Measurements from ENCODE around the gene PAAF1.
"Not testable (repeated sequence)": the region's sequence is repeated elsewhere in the genome, so short reads cannot be mapped to it uniquely, and the experiment has no call there.

Gene PAAF1

GRCh38 chr11:73912026-73912425 lies 35.2 kb downstream of the PAAF1 start:
- no peaks in the 10 kb centered on the region for H3K27me3 Mint-ChIP-seq (ENCODE audit: low read depth)
- peaks cover 2% of the 10 kb centered on the region for H3K4me1 Mint-ChIP-seq (ENCODE audit: low read depth)
- H3K36me3 Mint-ChIP-seq (ENCODE audit: low read depth), result peaks cover 18% of the 10 kb centered on the region
- H3K27ac Mint-ChIP-seq, result no peak overlapping the region
- H3K4me3 Mint-ChIP-seq, result no peak overlapping the region
- no peaks in the 10 kb centered on the region for H3K9me3 Mint-ChIP-seq

GRCh38 chr11:73913472-73913871 lies 36.7 kb downstream of the PAAF1 start:
- Mint-ChIP-seq H3K27ac (no peak overlapping the region), H3K36me3 (ENCODE audit: low read depth) (peaks cover 16% of the 10 kb centered on the region), H3K27me3 (ENCODE audit: low read depth) (no peaks in the 10 kb centered on the region), H3K4me3 (no peak overlapping the region), H3K4me1 (ENCODE audit: low read depth) (no peaks in the 10 kb centered on the region), H3K9me3 (no peaks in the 10 kb centered on the region)

- H3K9me3 Mint-ChIP-seq, result no peaks in the 10 kb centered on the region
- no peak overlapping the region for H3K4me3 Mint-ChIP-seq
- H3K36me3 Mint-ChIP-seq (ENCODE audit: low read depth), result peaks cover 20% of the 10 kb centered on the region
- H3K4me1 Mint-ChIP-seq (ENCODE audit: low read depth), result no peaks in the 10 kb centered on the region
- H3K27me3 Mint-ChIP-seq (ENCODE audit: low read depth), result no peaks in the 10 kb centered on the region
- no peak overlapping the region for H3K27ac Mint-ChIP-seq
Measured at GRCh38 chr11:73914284-73914683, 37.5 kb downstream of the PAAF1 start.

- no peaks in the 10 kb centered on the region for H3K9me3 Mint-ChIP-seq
- no peak overlapping the region for H3K4me3 Mint-ChIP-seq
- no peaks in the 10 kb centered on the region for H3K27me3 Mint-ChIP-seq (ENCODE audit: low read depth)
- peaks cover 19% of the 10 kb centered on the region for H3K36me3 Mint-ChIP-seq (ENCODE audit: low read depth)
- H3K4me1 Mint-ChIP-seq (ENCODE audit: low read depth), result no peaks in the 10 kb centered on the region
- H3K27ac Mint-ChIP-seq, result no peak overlapping the region
Measured at GRCh38 chr11:73916435-73916834, 39.6 kb downstream of the PAAF1 start.

- no peaks in the 10 kb centered on the region for H3K4me1 Mint-ChIP-seq (ENCODE audit: low read depth)
- H3K27me3 Mint-ChIP-seq (ENCODE audit: low read depth), result no peaks in the 10 kb centered on the region
- peaks cover 17% of the 10 kb centered on the region for H3K36me3 Mint-ChIP-seq (ENCODE audit: low read depth)
- H3K4me3 Mint-ChIP-seq, result no peak overlapping the region
- H3K27ac Mint-ChIP-seq, result no peak overlapping the region
- no peaks in the 10 kb centered on the region for H3K9me3 Mint-ChIP-seq
Measured at GRCh38 chr11:73921180-73921579, 44.4 kb downstream of the PAAF1 start.

GRCh38 chr11:73929388-73929787 lies 52.6 kb downstream of the PAAF1 start:
- Mint-ChIP-seq H3K4me1 (ENCODE audit: low read depth) (peaks cover 2% of the 10 kb centered on the region), H3K4me3 (no peak overlapping the region), H3K27ac (no peak overlapping the region), H3K27me3 (ENCODE audit: low read depth) (no peaks in the 10 kb centered on the region), H3K36me3 (ENCODE audit: low read depth) (peaks cover 20% of the 10 kb centered on the region), H3K9me3 (no peaks in the 10 kb centered on the region)

- H3K4me3 Mint-ChIP-seq, result no peak overlapping the region
- H3K27me3 Mint-ChIP-seq (ENCODE audit: low read depth), result no peaks in the 10 kb centered on the region
- no peak overlapping the region for H3K27ac Mint-ChIP-seq
- peaks cover 16% of the 10 kb centered on the region for H3K36me3 Mint-ChIP-seq (ENCODE audit: low read depth)
- no peaks in the 10 kb centered on the region for H3K9me3 Mint-ChIP-seq
- peaks cover 2% of the 10 kb centered on the region for H3K4me1 Mint-ChIP-seq (ENCODE audit: low read depth)
Measured at GRCh38 chr11:73931039-73931645, 54.3 kb downstream of the PAAF1 start.

- Mint-ChIP-seq H3K4me3 (no peak overlapping the region), H3K27me3 (ENCODE audit: low read depth) (no peaks in the 10 kb centered on the region), H3K9me3 (no peaks in the 10 kb centered on the region), H3K36me3 (ENCODE audit: low read depth) (peaks cover 15% of the 10 kb centered on the region), H3K27ac (no peak overlapping the region), H3K4me1 (ENCODE audit: low read depth) (peaks cover 2% of the 10 kb centered on the region)
Measured at GRCh38 chr11:73931951-73932350, 55.2 kb downstream of the PAAF1 start.

GRCh38 chr11:73932781-73933180 lies 56.0 kb downstream of the PAAF1 start:
- Mint-ChIP-seq H3K9me3 (no peaks in the 10 kb centered on the region), H3K4me1 (ENCODE audit: low read depth) (peaks cover 2% of the 10 kb centered on the region), H3K27ac (no peak overlapping the region), H3K36me3 (ENCODE audit: low read depth) (peaks cover 6% of the 10 kb centered on the region), H3K27me3 (ENCODE audit: low read depth) (no peaks in the 10 kb centered on the region), H3K4me3 (no peak overlapping the region)

GRCh38 chr11:73936047-73936446 lies 59.2 kb downstream of the PAAF1 start:
- H3K27ac Mint-ChIP-seq; H3K4me1 Mint-ChIP-seq (ENCODE audit: low read depth); H3K36me3 Mint-ChIP-seq (ENCODE audit: low read depth); H3K27me3 Mint-ChIP-seq (ENCODE audit: low read depth); H3K4me3 Mint-ChIP-seq; H3K9me3 Mint-ChIP-seq: not testable (repeated sequence)

- no peak overlapping the region for H3K27ac Mint-ChIP-seq
- H3K4me1 Mint-ChIP-seq (ENCODE audit: low read depth), result peaks cover 4% of the 10 kb centered on the region
- H3K9me3 Mint-ChIP-seq, result no peaks in the 10 kb centered on the region
- H3K4me3 Mint-ChIP-seq, result no peak overlapping the region
- no peaks in the 10 kb centered on the region for H3K27me3 Mint-ChIP-seq (ENCODE audit: low read depth)
- H3K36me3 Mint-ChIP-seq (ENCODE audit: low read depth), result peaks cover 9% of the 10 kb centered on the region
Measured at GRCh38 chr11:73939096-73939495, 62.3 kb downstream of the PAAF1 start.

- Mint-ChIP-seq H3K36me3 (ENCODE audit: low read depth) (peaks cover 6% of the 10 kb centered on the region), H3K4me1 (ENCODE audit: low read depth) (peaks cover 4% of the 10 kb centered on the region), H3K27me3 (ENCODE audit: low read depth) (no peaks in the 10 kb centered on the region), H3K27ac (no peak overlapping the region), H3K4me3 (no peak overlapping the region), H3K9me3 (no peaks in the 10 kb centered on the region)
Measured at GRCh38 chr11:73940801-73941570, 64.2 kb downstream of the PAAF1 start.

GRCh38 chr11:73942010-73942409 lies 65.2 kb downstream of the PAAF1 start:
- Mint-ChIP-seq H3K27me3 (ENCODE audit: low read depth) (no peaks in the 10 kb centered on the region), H3K4me3 (no peak overlapping the region), H3K36me3 (ENCODE audit: low read depth) (peaks cover 6% of the 10 kb centered on the region), H3K9me3 (no peaks in the 10 kb centered on the region), H3K27ac (no peak overlapping the region), H3K4me1 (ENCODE audit: low read depth) (peaks cover 6% of the 10 kb centered on the region)

- Mint-ChIP-seq H3K4me3 (no peak overlapping the region), H3K27me3 (ENCODE audit: low read depth) (no peaks in the 10 kb centered on the region), H3K36me3 (ENCODE audit: low read depth) (no peaks in the 10 kb centered on the region), H3K4me1 (ENCODE audit: low read depth) (peaks cover 1% of the 10 kb centered on the region), H3K27ac (no peak overlapping the region), H3K9me3 (no peaks in the 10 kb centered on the region)
Measured at GRCh38 chr11:73944085-73944484, 67.3 kb downstream of the PAAF1 start.

- H3K27ac Mint-ChIP-seq, result no peak overlapping the region
- H3K9me3 Mint-ChIP-seq, result no peaks in the 10 kb centered on the region
- H3K4me3 Mint-ChIP-seq, result no peak overlapping the region
- H3K36me3 Mint-ChIP-seq (ENCODE audit: low read depth), result no peaks in the 10 kb centered on the region
- H3K27me3 Mint-ChIP-seq (ENCODE audit: low read depth), result no peaks in the 10 kb centered on the region
- H3K4me1 Mint-ChIP-seq (ENCODE audit: low read depth), result peaks cover 1% of the 10 kb centered on the region
Measured at GRCh38 chr11:73944901-73945300, 68.1 kb downstream of the PAAF1 start.
